Gastroesophageal sphincter (tissue), 4 donors: ENCODE measurements around the gene OR9K2. TPM values are rescaled to one million over a fixed set of nuclear protein-coding genes. Genes with fewer than 3 reads are reported as not detected.

Experiments
- ATAC-seq: fragments of 150-250 bp; one replicate; pipeline ENCODE4 v1.9.1; 2016; ENCODE audit warnings: mild to moderate bottlenecking, moderate library complexity
- H3K27ac ChIP-seq, 4 donors: fragments of 200-600 bp; sonication (generic) in 3 of 4; 1 replicate in 3 of 4; 2 replicates in 1 of 4; pipeline ENCODE4 v1.5.1; 2016 to 2019
- H3K27me3 ChIP-seq: fragments of 200-600 bp; sonication (generic); one replicate; pipeline ENCODE4 v1.5.1; 2019
- H3K36me3 ChIP-seq, 2 donors: fragments of 200-600 bp; sonication (generic); one replicate each; pipeline ENCODE4 v1.5.1; 2019; ENCODE audit warnings: control low read depth in 1 of 2
- H3K4me1 ChIP-seq, 3 donors: fragments of 200-600 bp; sonication (generic); 1 replicate in 2 of 3; 2 replicates in 1 of 3; pipeline ENCODE4 v1.5.1; 2016 to 2019; ENCODE audit warnings: control low read depth in 2 of 3
- H3K4me3 ChIP-seq, 2 donors: fragments of 200-600 bp; sonication (generic); one replicate each; pipeline ENCODE4 v1.5.1; 2019; ENCODE audit warnings: mild to moderate bottlenecking in 1 of 2, moderate library complexity in 1 of 2
- H3K9me3 ChIP-seq, 3 donors: fragments of 200-600 bp; sonication (generic); one replicate each; pipeline ENCODE4 v1.5.1; 2017 to 2019; ENCODE audit warnings: control low read depth in 2 of 3
- CTCF ChIP-seq, 4 experiments: fragments of 200-600 bp in 2 of 4; fragments of 450-650 bp in 2 of 4; sonication (generic) in 1 of 4; IDR thresholded peaks; one replicate each; pipeline ENCODE4 v1.5.1; 2017 to 2019; ENCODE audit warnings: antibody characterized with exemption in 4 of 4, mild to moderate bottlenecking in 2 of 4, moderate library complexity in 2 of 4
- EP300 ChIP-seq: sonication (generic); formaldehyde crosslinking; IDR thresholded peaks from one replicate; pipeline ENCODE4 v1.6.1; 2017; ENCODE audit warnings: antibody characterized with exemption, mild to moderate bottlenecking
- POLR2A ChIP-seq, 2 donors: fragments of 450-650 bp; IDR thresholded peaks; one replicate each; pipeline ENCODE4 v1.6.1; 2017; ENCODE audit warnings: antibody characterized with exemption in 2 of 2, mild to moderate bottlenecking in 2 of 2, moderate library complexity in 1 of 2
- POLR2AphosphoS5 ChIP-seq: sonication (generic); formaldehyde crosslinking; IDR thresholded peaks from one replicate; pipeline ENCODE4 v1.6.1; 2017; ENCODE audit warnings: antibody characterized with exemption
- WGBS, 2 donors: methylation state at CpG; one replicate each; pipeline ENCODE4 v1.1.5; 2018; ENCODE audit warnings: low coverage in 1 of 2; 5-methylcytosine and 5-hydroxymethylcytosine counted together
- total RNA-seq, 4 donors: library from RNA; depleted of rRNA; stranded (reverse); fragments of >200 nt; gene quantifications; one replicate each; pipeline ENCODE4 v1.1.0, GENCODE V29; 2016

OR9K2 gene
- not detected for total RNA-seq

DNA sequence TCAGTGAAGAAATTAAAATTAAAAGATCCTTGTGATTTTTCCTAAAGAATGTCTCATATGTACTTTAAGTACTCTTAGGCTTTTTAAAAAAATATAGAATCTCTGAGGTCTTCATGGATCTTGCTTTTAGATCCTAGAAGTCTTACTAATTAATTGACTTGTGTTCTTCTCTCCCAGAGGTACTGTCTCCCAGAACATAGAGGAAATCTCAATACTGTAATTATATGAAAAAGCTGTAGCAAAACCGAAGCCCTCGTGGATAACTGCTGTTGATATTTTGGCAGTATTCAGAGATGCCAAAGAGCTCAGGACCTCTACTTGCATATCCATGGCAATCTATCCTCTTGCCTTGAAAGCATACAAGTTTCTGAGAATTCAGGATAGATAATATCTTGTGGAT, at the start of gene OR9K2:
TSS of gene OR9K2 (plus strand) at position 301 of the 400 bp plus-strand sequence. CDS start 3,429 bp downstream, outside the sequence.
- WGBS, 2 donors: 76 to 94% methylated on average over 2 of the region's 2 CpGs
- Histone ChIP-seq H3K4me1 (no peaks in the 10 kb centered on the region), H3K27ac (no peak within 1 kb of the TSS), H3K27me3 (no peaks in the 10 kb centered on the region), H3K36me3 (no peaks in the 10 kb centered on the region), H3K9me3 (peaks cover 0 to 3% (median 0%) of the 10 kb centered on the region in 3 donors), H3K4me3 (no peak within 1 kb of the TSS)
- no peak for ATAC-seq
- TF ChIP-seq POLR2A (IDR thresholded peaks at IDR 0.05): no peak
- no peak for TF ChIP-seq POLR2AphosphoS5
- no peak for TF ChIP-seq EP300
- no peak for TF ChIP-seq CTCF (IDR thresholded peaks at IDR 0.05)

- Histone ChIP-seq H3K4me1 (no peaks in the 10 kb centered on the region), H3K36me3 (no peaks in the 10 kb centered on the region), H3K9me3 (no peaks in the 10 kb centered on the region), H3K27me3 (no peaks in the 10 kb centered on the region), H3K4me3 (no peak overlapping the region), H3K27ac (no peak overlapping the region)
- WGBS, 2 donors: 25 to 83% methylated on average over 1 to 3 of the region's 3 CpGs
- TF ChIP-seq POLR2A (IDR thresholded peaks at IDR 0.05): no peak
- TF ChIP-seq POLR2AphosphoS5: no peak
- no peak for TF ChIP-seq CTCF (IDR thresholded peaks at IDR 0.05)
- no peak for TF ChIP-seq EP300
- ATAC-seq: no peak
Observed at GRCh38 chr12:55092579-55092978, 33.6 kb upstream of the OR9K2 start.

- TF ChIP-seq EP300 (no peak), POLR2AphosphoS5 (no peak), CTCF (IDR thresholded peaks at IDR 0.05) (no peak), POLR2A (IDR thresholded peaks at IDR 0.05) (no peak)
- ATAC-seq: no peak
- H3K36me3 ChIP-seq: no peaks in the 10 kb centered on the region
- 68 to 86% methylated on average over 4 of the region's 4 CpGs for WGBS, 2 donors
- no peaks in the 10 kb centered on the region for H3K9me3 ChIP-seq
- H3K4me1 ChIP-seq: no peaks in the 10 kb centered on the region
- no peak overlapping the region for H3K4me3 ChIP-seq
- no peak overlapping the region for H3K27ac ChIP-seq
- H3K27me3 ChIP-seq: no peaks in the 10 kb centered on the region
Observed at GRCh38 chr12:55112378-55112875, 13.8 kb upstream of the OR9K2 start.

- Histone ChIP-seq H3K36me3 (no peaks in the 10 kb centered on the region), H3K9me3 (no peaks in the 10 kb centered on the region), H3K4me1 (no peaks in the 10 kb centered on the region), H3K4me3 (no peak overlapping the region), H3K27ac (no peak overlapping the region), H3K27me3 (no peaks in the 10 kb centered on the region)
- TF ChIP-seq EP300 (no peak), POLR2A (IDR thresholded peaks at IDR 0.05) (no peak), CTCF (IDR thresholded peaks at IDR 0.05) (no peak), POLR2AphosphoS5 (no peak)
- 43 to 100% methylated on average over 1 of the region's 1 CpG for WGBS, 2 donors
- no peak for ATAC-seq
Observed at GRCh38 chr12:55116152-55116551, 10.1 kb upstream of the OR9K2 start.

- no peaks in the 10 kb centered on the region for H3K4me1 ChIP-seq
- no peak overlapping the region for H3K27ac ChIP-seq
- no peaks in the 10 kb centered on the region for H3K36me3 ChIP-seq
- no peak overlapping the region for H3K4me3 ChIP-seq
- no peaks in the 10 kb centered on the region for H3K27me3 ChIP-seq
- 53 to 70% methylated on average over 1 of the region's 1 CpG for WGBS, 2 donors
- TF ChIP-seq CTCF (IDR thresholded peaks at IDR 0.05) (no peak), EP300 (no peak), POLR2AphosphoS5 (no peak), POLR2A (IDR thresholded peaks at IDR 0.05) (no peak)
- peaks cover 0 to 10% (median 0%) of the 10 kb centered on the region in 3 donors for H3K9me3 ChIP-seq
- no peak for ATAC-seq
Observed at GRCh38 chr12:55132816-55133215, 6.6 kb downstream of the OR9K2 start.
